Esophagus muscularis mucosa (tissue), 4 donors: ENCODE data around the gene ICE2.

Experiments used
- CTCF ChIP-seq, 3 experiments: fragments of 200-600 bp in 2 of 3; fragments of 450-650 bp in 1 of 3; sonication (generic) in 2 of 3; IDR thresholded peaks; one replicate each; pipeline ENCODE4 v1.5.1; 2017 to 2019; ENCODE audit warnings: antibody characterized with exemption in 3 of 3, mild to moderate bottlenecking in 2 of 3, moderate library complexity in 1 of 3
- EP300 ChIP-seq: sonication (generic); formaldehyde crosslinking; IDR thresholded peaks from one replicate; pipeline ENCODE4 v1.6.1; 2017; ENCODE audit warnings: antibody characterized with exemption
- POLR2A ChIP-seq: fragments of 450-650 bp; IDR thresholded peaks from one replicate; pipeline ENCODE4 v1.6.1; 2017; ENCODE audit warnings: antibody characterized with exemption, moderate library complexity, mild to moderate bottlenecking, low read depth
- POLR2AphosphoS5 ChIP-seq, 2 donors: sonication (generic); formaldehyde crosslinking; IDR thresholded peaks; one replicate each; pipeline ENCODE4 v1.6.1; 2017; ENCODE audit warnings: antibody characterized with exemption in 2 of 2

- TF ChIP-seq CTCF (IDR thresholded peaks at IDR 0.05) (no peak), EP300 (no peak), POLR2A (no peak), POLR2AphosphoS5 (IDR thresholded peaks at IDR 0.05) (no peak)
These were observed 36.2 kb downstream of the ICE2 start for GRCh38 chr15:60442763-60443162.
